HFFc6 (cell line): Measurements from ENCODE around the gene ATAD1. TPM values are rescaled to one million over a fixed set of nuclear protein-coding genes. Genes with fewer than 3 reads are reported as not detected.

Experiments
- DNase-seq: peaks from one replicate; pipeline ENCODE4 v3.0.0-alpha.2; 2018
- H3K27ac Mint-ChIP-seq: 2 replicates; pipeline ENCODE4 v1.8.0; 2020; ENCODE audit warnings: mild to moderate bottlenecking, mixed read lengths
- H3K27me3 Mint-ChIP-seq: 2 replicates; pipeline ENCODE4 v1.8.0; 2021; ENCODE audit warnings: mild to moderate bottlenecking, moderate library complexity, mixed read lengths; ENCODE audit not compliant: insufficient read depth
- H3K36me3 Mint-ChIP-seq: 2 replicates; pipeline ENCODE4 v1.8.0; 2021; ENCODE audit warnings: low read depth, mixed read lengths
- H3K4me1 Mint-ChIP-seq: 2 replicates; pipeline ENCODE4 v1.8.0; 2020; ENCODE audit warnings: low read depth, mixed read lengths
- H3K4me3 Mint-ChIP-seq: 2 replicates; pipeline ENCODE4 v1.8.0; 2020; ENCODE audit warnings: mild to moderate bottlenecking, moderate library complexity, mixed read lengths
- H3K9me3 Mint-ChIP-seq: 2 replicates; pipeline ENCODE4 v1.8.0; 2020; ENCODE audit warnings: mild to moderate bottlenecking, mixed read lengths
- total RNA-seq, 6 experiments: library from RNA; stranded (reverse); fragmentation: NEBNext Ultra II Directional; extraction: Animal tissue kit (Norgen Biotek cat#: 25700); gene quantifications; 2 replicates in 1 of 6; 3 replicates in 5 of 6; pipeline ENCODE4 v1.2.3, GENCODE V29; 2021
- TF ChIP-seq, protein P1 (sequence below): fragments of 200-600 bp; sonication (generic); IDR thresholded peaks from 2 replicates; pipeline ENCODE4 v1.5.0; 2021; ENCODE audit warnings: antibody characterized with exemption, mild to moderate bottlenecking

Gene ATAD1
- total RNA-seq, 6 experiments from 2014 or later, result 33.4 to 44.4 (median 35.8) TPM

DNA sequence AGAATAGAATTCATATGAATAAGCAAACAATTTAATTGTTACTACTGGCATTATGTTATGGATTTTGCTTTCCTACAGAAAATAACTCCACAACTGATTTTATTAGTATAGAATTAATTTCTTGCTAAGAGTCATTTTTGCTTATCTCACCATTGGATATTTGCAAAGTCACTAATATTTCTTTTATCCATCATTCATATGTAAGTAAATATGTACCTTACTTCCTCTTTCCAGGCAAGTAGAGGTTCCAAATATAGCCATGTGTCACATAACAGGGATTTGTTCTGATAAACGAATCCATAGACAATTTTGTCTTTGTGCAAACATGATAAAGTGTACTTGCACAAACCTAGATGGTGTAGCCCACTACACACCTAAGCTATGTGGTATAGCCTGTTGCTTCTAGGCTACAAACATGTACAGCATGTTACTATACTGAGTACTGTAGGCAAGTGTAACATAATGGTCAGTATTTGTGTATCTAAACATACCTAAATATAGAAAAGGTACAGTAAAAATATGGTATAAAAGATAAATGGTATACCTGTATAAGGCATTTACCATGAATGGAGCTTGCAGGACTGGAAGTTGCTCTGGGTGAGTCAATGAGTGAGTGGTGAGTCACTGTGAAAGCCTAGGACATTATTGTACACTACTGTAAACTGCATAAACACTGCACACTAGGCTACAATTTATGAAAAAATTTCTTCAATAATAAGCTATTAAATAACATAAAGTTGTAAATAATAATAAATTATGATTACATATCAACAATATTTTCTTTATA lies 27.0 kb upstream of the ATAD1 start:
- peaks cover 48% of the 10 kb centered on the region for H3K4me1 Mint-ChIP-seq
- H3K36me3 Mint-ChIP-seq, result no peaks in the 10 kb centered on the region
- no peak overlapping the region for H3K27ac Mint-ChIP-seq
- H3K9me3 Mint-ChIP-seq, result no peaks in the 10 kb centered on the region
- no peaks in the 10 kb centered on the region for H3K27me3 Mint-ChIP-seq
- peak; percentile 57 for DNase-seq
- H3K4me3 Mint-ChIP-seq, result no peak overlapping the region
- TF ChIP-seq, protein P1, sequence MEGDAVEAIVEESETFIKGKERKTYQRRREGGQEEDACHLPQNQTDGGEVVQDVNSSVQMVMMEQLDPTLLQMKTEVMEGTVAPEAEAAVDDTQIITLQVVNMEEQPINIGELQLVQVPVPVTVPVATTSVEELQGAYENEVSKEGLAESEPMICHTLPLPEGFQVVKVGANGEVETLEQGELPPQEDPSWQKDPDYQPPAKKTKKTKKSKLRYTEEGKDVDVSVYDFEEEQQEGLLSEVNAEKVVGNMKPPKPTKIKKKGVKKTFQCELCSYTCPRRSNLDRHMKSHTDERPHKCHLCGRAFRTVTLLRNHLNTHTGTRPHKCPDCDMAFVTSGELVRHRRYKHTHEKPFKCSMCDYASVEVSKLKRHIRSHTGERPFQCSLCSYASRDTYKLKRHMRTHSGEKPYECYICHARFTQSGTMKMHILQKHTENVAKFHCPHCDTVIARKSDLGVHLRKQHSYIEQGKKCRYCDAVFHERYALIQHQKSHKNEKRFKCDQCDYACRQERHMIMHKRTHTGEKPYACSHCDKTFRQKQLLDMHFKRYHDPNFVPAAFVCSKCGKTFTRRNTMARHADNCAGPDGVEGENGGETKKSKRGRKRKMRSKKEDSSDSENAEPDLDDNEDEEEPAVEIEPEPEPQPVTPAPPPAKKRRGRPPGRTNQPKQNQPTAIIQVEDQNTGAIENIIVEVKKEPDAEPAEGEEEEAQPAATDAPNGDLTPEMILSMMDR, result no peak

DNA sequence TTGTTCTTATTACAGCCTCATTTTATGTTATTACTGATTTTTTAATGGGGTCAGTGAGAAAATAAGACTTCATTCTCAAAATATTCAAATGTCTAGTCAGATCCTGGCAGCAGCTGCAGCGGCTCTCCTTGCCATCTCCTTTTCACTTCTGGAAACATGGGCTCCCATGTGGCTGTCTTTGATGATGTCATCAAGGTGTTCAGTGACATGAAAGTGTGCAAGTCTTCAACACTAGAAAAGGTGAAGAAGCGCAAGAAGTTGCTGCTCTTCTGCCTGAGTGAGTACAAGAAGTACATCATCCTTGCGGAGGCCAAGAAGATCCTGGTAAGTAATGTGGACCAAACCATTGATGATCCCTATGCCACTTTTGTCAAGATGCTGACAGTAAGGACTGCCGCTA lies 25.7 kb upstream of the ATAD1 start:
- DNase-seq, result no peak
- Mint-ChIP-seq H3K9me3 (no peaks in the 10 kb centered on the region), H3K27me3 (no peaks in the 10 kb centered on the region), H3K4me3 (no peak overlapping the region), H3K36me3 (no peaks in the 10 kb centered on the region), H3K4me1 (peaks cover 48% of the 10 kb centered on the region), H3K27ac (no peak overlapping the region)
- TF ChIP-seq, protein P1, result no peak

DNA sequence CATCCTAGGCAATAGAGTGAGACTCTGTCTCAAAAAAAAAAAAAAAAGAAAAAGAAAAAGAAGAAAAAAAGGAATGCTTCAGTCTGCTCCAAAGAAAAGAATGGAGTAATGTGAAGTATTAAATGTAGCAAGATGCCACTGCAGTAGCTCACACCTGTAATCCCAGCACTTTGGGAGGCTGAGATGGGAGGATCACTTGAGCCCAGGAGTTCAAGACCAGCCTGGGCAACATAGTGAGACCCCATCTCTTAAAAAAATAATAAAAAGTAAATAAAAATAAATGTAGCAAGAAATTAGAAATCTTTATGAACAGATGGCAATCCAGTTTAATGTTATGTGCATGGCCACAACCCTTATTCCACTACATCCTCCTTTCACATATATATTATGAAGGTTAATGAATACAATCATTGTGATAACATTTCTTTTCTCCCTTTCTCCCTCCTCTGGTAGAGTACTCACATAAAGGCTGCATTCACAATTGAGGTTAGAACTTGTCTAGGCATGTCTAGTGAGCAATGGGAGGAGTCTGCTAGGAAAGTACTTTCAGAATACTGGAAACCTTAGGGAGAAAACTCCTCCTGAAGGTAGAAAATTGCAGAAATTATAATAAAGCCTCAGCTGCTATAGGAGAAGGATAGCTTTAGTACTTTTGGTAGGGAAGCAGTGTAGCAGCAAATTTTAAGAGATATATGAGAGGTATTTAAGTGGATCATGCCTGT lies 24.9 kb upstream of the ATAD1 start:
- DNase-seq, result peak; percentile 74
- TF ChIP-seq, protein P1, result 0 out of 2 replicates have a peak, but pooled peaks have one; percentile 9
- H3K36me3 Mint-ChIP-seq, result no peaks in the 10 kb centered on the region
- peak overlapping the region; percentile 73 for H3K27ac Mint-ChIP-seq
- H3K4me3 Mint-ChIP-seq, result 0 out of 2 replicates have a peak overlapping the region, but pooled peaks have one; percentile 22
- H3K9me3 Mint-ChIP-seq, result no peaks in the 10 kb centered on the region
- peaks cover 48% of the 10 kb centered on the region for H3K4me1 Mint-ChIP-seq
- no peaks in the 10 kb centered on the region for H3K27me3 Mint-ChIP-seq

DNA sequence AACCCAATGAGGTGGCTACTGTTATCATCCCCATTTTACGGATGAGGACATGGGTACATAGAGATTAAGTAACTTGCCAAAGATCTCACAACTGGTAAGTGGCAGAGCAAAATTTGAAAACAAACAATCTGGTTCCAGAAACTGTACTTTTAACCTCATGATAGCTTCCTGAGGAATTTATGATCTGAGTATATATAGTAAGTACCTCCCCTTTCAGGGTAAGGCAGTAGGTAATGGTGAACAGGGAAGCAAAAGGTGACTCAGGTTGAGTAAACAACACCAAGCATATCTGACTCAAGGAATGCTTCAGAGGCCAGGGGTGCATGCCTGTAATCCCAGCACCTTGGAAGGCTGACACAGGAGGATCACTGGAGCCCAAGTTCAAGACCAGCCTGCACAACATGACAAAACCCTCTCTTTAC lies 24.2 kb upstream of the ATAD1 start:
- Mint-ChIP-seq H3K4me3 (0 out of 2 replicates have a peak overlapping the region, but pooled peaks have one; percentile 22), H3K4me1 (peaks cover 48% of the 10 kb centered on the region), H3K27ac (peak overlapping the region; percentile 73), H3K9me3 (no peaks in the 10 kb centered on the region), H3K27me3 (no peaks in the 10 kb centered on the region), H3K36me3 (no peaks in the 10 kb centered on the region)
- peak; percentile 46 for DNase-seq
- TF ChIP-seq, protein P1, result no peak

DNA sequence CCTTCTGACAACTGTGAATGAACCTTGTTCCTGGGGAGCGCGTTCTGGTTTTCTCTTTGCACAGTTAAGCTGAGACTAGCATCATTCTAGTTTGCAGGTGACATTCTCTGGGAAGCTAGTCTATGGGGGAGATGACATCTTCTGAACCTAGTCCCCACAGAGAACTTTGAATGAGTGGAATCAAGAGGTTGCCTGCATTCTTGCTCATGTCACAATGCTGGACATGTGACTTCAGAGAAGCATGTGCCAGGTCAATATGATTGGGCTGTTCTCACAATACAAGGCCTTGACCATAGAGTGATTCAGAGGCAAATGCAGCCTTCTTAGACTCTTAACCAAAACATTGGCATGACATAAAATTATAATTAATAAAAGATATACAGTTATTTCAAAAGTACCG lies 23.2 kb upstream of the ATAD1 start:
- Mint-ChIP-seq H3K27ac (no peak overlapping the region), H3K4me3 (no peak overlapping the region), H3K36me3 (no peaks in the 10 kb centered on the region), H3K27me3 (peaks cover 3% of the 10 kb centered on the region; the same call in 1 of the 2 replicates), H3K4me1 (peaks cover 44% of the 10 kb centered on the region), H3K9me3 (no peaks in the 10 kb centered on the region)
- no peak for DNase-seq
- TF ChIP-seq, protein P1, result no peak
